Cardiac ventricle fibroblast (primary cell): ENCODE measurements around the gene KRTAP5-10. TPM values are rescaled to one million over a fixed set of nuclear protein-coding genes. Genes with fewer than 3 reads are reported as not detected.

ENCODE experiments used
- total RNA-seq: library from RNA; depleted of rRNA; stranded (reverse); fragments of >200 nt; gene quantifications from 2 replicates; pipeline ENCODE4 v1.2.3, GENCODE V29; 2015

Gene KRTAP5-10, protein sequence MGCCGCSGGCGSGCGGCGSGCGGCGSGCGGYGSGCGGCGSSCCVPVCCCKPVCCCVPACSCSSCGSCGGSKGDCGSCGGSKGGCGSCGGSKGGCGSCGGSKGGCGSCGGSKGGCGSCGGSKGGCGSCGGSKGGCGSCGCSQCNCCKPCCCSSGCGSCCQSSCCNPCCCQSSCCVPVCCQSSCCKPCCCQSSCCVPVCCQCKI
- not detected in 2 replicates for total RNA-seq

GRCh38 chr11:71565263-71565662 lies at the start of gene KRTAP5-10:
KRTAP5-10 (plus strand) TSS chr11:71565563; CDS start chr11:71565588, 25 bp downstream.

GRCh38 chr11:71526796-71527575 lies 38.4 kb upstream of the KRTAP5-10 start, which contains the start of gene KRTAP5-7:
KRTAP5-7 (plus strand) TSS chr11:71527267; CDS start chr11:71527301, 34 bp downstream.

DNA sequence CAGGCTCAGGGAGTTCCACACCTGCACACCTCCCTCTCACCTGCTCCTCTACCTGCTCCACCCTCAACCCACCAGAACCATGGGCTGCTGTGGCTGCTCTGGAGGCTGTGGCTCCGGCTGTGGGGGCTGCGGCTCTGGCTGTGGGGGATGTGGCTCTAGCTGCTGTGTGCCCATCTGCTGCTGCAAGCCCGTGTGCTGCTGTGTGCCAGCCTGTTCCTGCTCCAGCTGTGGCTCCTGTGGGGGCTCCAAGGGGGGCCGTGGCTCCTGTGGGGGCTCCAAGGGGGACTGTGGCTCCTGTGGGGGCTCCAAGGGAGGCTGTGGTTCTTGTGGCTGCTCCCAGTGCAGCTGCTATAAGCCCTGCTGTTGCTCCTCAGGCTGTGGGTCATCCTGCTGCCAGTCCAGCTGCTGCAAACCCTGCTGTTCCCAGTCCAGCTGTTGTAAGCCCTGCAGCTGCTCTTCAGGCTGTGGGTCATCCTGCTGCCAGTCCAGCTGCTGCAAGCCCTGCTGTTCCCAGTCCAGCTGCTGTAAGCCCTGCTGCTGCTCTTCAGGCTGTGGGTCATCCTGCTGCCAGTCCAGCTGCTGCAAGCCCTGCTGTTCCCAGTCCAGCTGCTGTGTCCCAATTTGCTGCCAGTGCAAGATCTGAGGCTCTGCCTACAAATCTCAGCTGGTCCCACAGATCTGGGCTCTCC lies 27.2 kb upstream of the KRTAP5-10 start, which contains the start of gene KRTAP5-8:
Gene KRTAP5-8, plus strand, starts transcription at position 49 of the 689 bp plus-strand sequence. Its CDS starts 31 bp downstream, at position 80.

DNA sequence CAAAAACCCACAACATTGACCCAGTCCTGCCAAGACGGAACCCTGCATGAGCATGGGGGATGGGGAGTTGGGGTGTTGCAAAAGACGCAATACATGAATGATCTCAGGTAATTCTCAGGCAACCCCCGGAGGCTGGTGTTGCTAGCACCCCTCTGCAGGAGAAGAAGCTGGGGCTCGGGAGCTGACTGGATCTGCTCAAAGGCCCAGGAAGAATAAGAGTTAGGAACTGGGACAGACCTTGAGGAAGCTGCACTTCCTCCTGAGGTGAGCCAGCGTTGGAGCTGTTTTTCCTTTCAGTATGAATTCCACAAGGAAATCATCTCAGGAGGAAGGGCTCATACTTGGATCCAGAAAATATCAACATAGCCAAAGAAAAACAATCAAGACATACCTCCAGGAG lies 17.2 kb upstream of the KRTAP5-10 start, which contains the start of gene KRTAP5-9:
Gene KRTAP5-9, plus strand, starts transcription at position 301 of the 400 bp plus-strand sequence. CDS start 238 bp downstream, outside the sequence.

GRCh38 chr11:71582309-71582895 lies 17.0 kb downstream of the KRTAP5-10 start, which contains the start of gene KRTAP5-11:
KRTAP5-11 (minus strand) TSS chr11:71582875; CDS start chr11:71582837, 38 bp downstream.

Other genes with a start within 250 kb of the KRTAP5-10 start
- gene DHCR7, start 117.2 kb upstream of the KRTAP5-10 start, total RNA-seq: 24.2 and 32.6 TPM in 2 replicates
- gene NADSYN1, start 112.4 kb upstream of the KRTAP5-10 start, total RNA-seq: 34.5 and 45.4 TPM in 2 replicates
- gene KRTAP5-7, start 38.3 kb upstream of the KRTAP5-10 start, total RNA-seq: not detected in 2 replicates
- gene KRTAP5-8, start 27.5 kb upstream of the KRTAP5-10 start, total RNA-seq: not detected in 2 replicates
- 0.54 TPM in 1 of 2 replicates, not detected in the other for gene KRTAP5-9, start 17.1 kb upstream of the KRTAP5-10 start, total RNA-seq
- not detected in 2 replicates for gene KRTAP5-11, start 17.3 kb downstream of the KRTAP5-10 start, total RNA-seq